Right kidney (tissue), 1 donor: ENCODE measurements around the gene RCOR1.
"Not testable (repeated sequence)": the region's sequence is repeated elsewhere in the genome, so short reads cannot be mapped to it uniquely, and the experiment has no call there.

Source experiments
- DNase-seq: peaks from one replicate; pipeline ENCODE4 v3.0.0-alpha.2; 2016

RCOR1 gene

GRCh38 chr14:102570334-102570995 lies 22.0 kb upstream of the RCOR1 start:
- no peak for DNase-seq

- no peak for DNase-seq
Measured at GRCh38 chr14:102571043-102571442, 21.4 kb upstream of the RCOR1 start.

DNA sequence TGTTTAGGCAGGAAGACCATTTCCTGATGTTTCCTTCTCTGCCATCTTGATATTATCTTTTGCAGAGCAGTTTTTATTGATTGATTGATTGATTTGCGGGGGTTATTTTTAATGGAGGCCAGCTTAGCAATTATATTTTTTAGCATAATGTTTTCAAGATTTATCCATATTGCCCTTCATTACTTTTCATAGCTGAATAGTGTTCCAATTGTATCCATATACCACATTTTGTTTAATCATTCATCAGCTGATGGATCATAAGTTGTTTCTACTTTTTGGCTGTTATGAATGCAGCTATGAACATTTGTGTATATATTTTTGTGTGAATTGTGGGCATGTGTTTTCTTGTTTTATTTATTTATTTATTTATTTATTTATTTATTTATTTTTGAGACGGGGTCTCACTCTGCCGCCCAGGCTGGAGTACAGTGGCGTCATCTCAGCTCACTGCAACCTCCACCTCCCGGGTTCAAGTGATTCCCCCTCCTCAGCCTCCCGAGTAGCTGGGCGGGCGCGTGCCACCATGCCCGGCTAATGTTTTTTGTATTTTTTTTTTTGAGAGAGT lies 20.9 kb upstream of the RCOR1 start:
- no peak for DNase-seq

DNA sequence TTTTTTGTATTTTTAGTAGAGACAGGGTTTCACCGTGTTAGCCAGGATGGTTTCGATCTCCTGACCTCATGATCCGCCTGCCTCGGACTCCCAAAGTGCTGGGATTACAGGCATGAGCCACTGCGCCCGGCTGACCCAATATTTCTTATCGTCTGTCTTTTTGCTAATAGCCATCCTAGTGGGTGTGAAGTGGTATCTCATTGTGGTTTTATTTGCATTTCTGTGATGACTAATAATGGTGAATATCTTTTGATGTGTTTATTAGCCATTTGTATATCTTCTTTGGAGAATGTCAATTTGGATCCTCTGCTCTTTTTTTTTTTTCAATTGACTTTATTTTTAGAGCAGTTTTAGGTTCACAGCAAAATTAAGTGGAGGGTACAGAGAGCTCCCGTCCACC lies 19.3 kb upstream of the RCOR1 start:
- not testable (repeated sequence) for DNase-seq

DNA sequence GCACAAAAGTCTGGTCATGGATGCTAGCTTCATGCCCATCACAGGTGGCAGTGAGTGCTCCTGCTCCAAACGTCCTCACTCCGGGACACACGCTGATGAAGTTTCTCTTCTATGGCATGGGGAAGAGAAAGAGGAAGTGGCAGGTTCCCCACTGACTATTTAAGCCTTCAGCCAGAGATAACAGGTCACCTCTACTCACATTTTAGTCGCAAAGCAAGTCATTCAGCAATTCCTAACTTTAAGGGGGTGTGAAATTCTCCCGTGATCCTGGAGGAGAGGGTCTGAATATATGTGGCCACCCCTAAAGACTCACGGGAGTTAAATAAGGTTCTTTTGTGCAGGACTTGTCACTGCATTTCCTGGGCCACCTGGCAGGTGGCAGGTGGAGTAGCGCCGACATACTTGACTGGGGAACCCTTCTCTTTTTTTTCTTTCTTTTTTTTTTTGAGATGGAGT lies 18.8 kb upstream of the RCOR1 start:
- DNase-seq: no peak

DNA sequence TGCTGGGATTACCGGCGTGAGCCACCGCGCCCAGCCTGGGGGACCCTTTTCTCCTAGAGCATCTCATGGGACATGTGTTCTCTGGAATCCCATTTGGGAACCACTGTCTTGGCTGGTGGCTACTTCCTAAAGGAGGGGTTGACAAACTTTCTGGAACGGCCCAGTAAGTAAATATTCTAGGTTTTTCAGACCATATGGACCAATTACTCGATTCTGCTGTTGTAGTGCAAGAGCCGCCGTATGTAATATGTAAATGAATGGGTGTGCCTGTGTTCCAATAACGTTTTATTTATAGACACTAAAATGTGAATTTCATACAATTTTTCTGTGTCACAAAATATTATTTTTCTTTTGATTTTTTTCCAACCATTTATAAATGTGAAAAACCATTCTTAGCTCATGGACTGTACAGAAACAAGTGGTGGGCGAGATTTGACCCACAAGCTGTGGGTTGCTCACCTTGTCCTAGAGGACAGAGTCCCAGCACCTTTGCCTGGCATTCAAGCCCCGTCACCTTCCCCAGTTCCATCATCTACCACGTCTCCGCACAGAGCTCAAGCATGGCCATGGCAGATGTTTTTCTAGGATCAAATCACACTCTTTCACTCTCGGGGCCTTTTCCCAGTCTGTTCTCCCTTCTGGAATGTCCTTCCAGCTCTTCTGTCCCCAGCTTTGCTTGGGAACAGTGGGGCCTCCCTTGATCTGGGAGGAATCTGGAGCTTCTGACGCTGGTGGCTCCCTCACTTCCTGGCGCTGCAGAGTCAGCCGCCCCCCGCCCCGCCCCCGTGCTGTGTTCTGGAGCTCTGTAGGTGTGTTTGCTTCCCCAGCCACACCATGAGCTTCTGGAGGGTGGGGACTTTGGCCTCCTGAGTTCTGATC lies 17.9 kb upstream of the RCOR1 start:
- DNase-seq: peak; percentile 33

DNA sequence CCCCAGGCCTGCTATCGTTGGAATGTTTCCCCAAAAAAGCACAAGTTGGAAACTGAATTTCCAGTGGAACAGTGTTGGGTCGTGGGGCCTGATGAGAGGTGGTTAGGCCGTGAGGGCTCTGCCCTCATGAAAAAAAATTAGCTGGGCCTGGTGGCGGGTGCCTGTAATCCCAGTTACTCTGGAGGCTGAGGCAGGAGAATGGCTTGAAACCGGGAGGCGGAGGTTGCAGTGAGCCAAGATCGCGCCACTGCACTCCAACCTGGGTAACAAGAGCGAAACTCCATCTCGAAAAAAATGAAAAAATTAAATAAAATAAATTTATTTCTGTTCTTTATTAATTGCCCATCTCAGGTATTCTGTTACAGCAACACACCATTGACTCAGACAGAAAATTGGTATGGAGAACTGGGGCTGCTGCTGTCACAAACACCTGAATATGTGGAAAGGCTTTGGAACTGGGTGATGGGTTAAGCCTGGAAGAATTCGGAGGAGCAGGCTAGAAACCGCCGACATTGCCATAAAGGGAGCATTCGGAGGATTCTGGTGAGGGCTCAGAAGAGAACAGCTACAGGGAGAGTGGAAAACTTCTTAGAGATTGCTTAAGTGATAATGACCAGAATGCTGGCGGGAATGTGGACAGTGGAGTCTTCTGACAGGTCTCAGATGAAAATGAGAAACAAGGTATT lies 17.1 kb upstream of the RCOR1 start:
- no peak for DNase-seq

DNA sequence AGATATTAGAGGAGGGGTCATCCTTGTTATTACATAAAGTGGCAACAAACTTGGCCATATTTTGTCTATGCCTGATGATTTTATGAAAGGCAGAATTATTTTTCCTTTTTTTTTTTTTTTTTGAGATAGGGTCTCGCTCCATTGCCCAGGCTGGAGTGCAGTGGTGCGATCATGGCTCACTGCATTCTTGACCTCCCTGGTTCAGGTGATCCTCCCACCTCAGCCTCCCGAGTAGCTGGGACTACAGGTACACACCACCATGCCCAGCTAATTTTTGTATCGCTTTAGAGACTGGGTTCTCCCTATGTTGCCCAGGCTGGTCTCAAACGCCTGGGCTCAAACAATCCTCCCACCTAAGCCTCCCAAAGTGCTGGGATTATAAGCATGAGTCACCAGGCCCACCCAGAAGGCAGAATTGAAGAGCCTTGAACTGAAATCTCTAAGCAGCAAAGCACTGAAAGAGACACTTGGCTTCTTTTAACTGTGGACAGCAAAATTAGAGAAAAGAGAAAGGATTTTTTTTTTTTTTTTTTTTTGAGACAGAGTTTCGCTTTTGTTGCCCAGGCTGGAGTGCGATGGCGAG lies 16.5 kb upstream of the RCOR1 start:
- not testable (repeated sequence) for DNase-seq

GRCh38 chr14:102578821-102579220 lies 13.6 kb upstream of the RCOR1 start:
- DNase-seq: no peak

DNA sequence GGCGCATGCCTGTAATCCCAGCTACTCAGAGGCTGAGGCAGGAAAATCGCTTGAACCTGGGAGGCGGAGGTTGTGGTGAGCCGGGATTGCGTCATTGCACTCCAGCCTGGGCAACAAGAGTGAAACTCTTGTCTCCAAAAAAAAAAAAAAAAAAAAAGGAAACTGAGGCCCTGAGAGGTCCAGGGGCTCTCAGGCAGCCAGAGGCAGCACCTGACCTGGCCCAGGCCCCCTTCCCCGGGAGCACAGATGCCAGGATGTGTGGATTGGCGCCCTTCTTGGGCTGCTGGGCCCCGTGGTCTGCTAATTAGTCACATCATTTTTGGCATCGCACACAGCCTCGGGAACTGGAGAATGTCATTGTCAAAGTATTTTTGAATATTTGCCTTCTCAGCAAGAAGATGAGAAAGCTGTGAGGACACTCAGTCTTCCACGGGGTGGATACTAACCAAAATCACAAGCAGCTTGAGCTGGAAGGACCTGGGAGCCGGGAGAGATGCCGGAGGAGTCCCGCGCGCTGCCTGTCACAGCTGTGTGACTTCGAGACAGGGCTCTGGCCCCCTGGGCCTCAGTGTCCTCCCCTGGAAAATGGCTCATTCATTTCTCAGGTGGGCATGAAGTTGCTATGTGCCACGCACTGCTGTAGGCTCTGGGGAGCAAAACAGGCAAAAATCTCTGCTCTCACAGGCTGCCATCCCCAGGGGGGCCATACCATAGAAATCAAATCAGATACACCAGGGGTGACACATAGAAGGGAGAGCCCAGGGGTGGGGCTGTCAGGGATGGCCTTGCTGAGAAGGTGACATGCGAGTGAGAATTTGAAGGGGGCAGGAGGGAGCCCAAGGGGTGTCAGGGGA lies 12.5 kb upstream of the RCOR1 start:
- DNase-seq: no peak

- DNase-seq: no peak
Measured at GRCh38 chr14:102580550-102581110, 11.8 kb upstream of the RCOR1 start.

- no peak for DNase-seq
Measured at GRCh38 chr14:102581193-102581592, 11.3 kb upstream of the RCOR1 start.

DNA sequence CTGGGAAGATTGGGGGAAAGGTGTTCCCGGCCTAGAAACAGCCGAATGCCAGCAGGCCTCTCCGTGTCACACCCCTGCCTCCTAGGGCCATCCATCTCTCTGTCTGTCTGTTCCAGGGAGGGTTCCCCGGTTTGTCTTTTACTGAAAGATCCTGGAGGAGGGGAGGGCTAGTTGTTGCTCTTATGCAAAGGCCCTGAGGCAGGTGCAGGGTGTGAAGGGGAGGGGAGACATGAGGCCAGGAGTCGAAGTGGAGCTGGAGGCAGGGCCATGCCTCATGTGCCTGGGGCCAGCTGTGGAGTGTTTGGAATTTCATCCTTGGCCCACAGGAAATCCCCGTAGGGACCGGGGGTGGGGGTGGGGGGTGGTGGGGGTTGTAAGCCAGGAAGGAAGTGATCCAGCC lies 8.7 kb upstream of the RCOR1 start:
- no peak for DNase-seq

- DNase-seq: peak; percentile 35
Measured at GRCh38 chr14:102584871-102585869, 7.3 kb upstream of the RCOR1 start.

DNA sequence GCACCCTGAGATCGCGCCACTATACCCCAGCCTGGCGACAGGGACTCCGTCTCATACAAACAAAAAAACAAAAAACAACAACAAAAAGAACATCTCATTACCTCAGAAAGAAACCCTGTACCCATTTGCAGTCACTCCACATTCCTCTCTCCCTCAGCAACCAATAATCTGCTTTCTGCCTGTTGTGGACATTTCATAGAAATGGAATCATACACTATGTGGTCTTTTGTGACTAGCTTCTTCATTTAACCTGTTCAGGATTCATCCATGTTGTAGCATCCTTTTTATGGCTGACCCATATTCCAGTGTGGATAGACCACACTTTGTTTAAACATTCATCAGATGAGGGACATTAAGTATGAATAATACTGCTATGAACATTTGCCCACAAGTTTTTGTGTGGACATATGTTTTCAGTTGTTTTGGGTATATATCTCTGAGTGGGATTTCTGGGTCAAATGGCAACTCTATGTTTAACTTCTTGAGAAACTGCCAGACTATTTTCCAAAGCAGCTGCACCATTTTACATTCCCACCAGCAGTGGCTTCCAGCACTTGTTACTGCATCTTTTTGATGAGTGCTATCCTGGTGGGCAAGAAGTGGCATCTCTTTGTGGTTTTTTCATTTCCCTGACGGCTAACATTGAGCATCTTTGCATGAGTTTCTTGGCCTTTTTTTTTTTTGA lies 5.9 kb upstream of the RCOR1 start:
- no peak for DNase-seq

GRCh38 chr14:102588821-102589220 lies 3.6 kb upstream of the RCOR1 start:
- no peak for DNase-seq

DNA sequence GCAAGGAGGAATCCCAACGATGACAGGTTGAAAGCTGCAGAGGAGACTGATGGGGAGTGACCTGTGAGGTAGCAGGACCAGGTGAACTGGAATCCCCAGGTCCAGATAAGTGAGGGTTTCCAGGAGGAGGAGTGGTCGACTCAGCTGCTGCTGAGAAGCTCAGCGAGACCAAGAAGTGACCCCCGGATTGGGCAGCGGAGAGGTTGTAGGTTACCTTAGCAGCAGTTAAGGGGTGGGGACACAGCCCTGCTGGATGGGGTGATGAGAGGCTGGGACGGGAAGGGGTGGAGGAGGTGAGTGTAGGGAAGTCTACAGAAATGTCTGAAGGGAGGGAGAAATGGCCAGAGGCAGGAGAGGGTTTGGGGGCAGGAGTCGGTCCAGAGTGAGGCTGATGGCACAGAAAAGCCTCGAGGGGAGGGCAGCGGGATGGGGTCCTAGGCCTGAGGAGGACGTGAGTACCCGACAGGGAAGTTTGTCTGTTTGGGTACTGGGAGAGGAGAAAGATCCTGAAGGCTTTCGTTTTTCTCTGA lies 2.6 kb upstream of the RCOR1 start:
- no peak for DNase-seq

DNA sequence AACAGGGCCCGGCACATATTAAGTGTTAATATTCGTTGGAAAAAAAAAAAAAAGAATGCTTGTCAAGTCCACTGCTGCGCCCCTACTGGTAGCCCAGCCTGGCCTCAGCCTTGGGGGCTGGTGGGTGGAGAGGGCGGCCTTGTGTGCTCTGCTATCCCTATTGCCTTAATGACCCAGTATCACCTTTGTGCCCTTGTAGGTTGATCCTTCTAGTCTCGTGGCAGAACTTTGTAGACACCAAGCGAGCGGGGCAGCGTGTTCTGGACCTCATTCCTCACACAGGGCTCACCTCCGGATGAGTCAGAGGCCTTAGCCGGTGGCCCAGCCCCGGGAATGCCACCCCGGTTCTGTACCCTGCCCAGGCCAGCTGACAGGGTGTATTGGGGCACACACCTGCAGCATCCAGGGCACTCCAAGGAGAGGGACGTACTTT lies 1.8 kb upstream of the RCOR1 start:
- peak; percentile 63 for DNase-seq
